Fibroblast of mammary gland (primary cell): ENCODE results near the gene TADA2B.
A peak's percentile ranks its signal among the peaks of the same experiment; 100 is the strongest.

Experiments used
- DNase-seq: peaks from one replicate; pipeline ENCODE4 v3.0.0-alpha.2; 2010; ENCODE audit warnings: low read depth
- H3K4me3 ChIP-seq: 2 replicates; pipeline ENCODE4 v1.5.1; 2011; ENCODE audit warnings: low read depth, mild to moderate bottlenecking, low read length, moderate library complexity; ENCODE audit not compliant: control insufficient read depth
- TF ChIP-seq, protein P1 (sequence below): conservative IDR thresholded peaks from 2 replicates; pipeline ENCODE4 v1.5.1; 2011; ENCODE audit warnings: low read depth, low read length, inconsistent platforms; ENCODE audit not compliant: control insufficient read depth, insufficient read depth

Gene TADA2B

DNA sequence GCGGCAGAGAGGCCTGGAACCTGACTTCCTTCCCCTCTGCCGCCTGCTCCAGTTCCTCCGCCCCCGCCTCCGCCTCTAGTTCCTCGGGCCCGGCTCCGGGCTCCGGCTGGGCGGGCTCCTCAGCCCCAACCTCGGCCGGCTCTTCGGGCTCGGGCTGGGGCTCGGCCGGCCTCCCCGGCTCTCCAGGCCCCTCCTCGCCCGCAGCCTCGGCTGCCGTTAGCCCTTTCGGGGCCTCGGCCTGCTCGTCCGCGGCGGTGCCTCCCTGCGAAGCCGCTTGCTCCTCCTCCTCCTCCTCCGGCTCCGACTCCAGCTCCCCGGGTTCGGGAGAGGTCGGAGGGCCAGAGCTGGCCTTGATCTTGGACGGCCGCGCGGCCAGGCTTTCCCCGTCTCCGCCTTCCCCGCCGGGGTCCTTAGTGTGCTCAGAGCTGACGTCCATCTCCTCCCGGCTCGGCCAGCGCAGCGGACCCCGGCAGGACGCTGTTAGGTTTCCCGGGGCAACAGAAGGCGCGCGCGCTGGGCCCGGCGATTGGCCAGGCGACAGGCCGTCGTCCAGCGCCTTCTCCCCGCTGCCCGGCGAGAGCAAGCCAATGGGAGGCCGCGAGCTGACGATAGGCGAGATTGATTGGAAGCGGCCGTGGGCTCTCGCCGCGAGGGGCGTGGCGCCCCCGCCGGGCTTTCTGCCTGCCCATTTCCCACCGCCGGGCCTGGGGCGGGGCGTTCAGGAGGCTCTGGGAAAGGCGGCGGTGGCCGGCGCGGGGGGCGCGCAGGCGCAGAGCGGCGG is 479 bp upstream of the TADA2B start:
- H3K4me3 ChIP-seq, result peak overlapping the region; percentile 67
- TF ChIP-seq, protein P1, sequence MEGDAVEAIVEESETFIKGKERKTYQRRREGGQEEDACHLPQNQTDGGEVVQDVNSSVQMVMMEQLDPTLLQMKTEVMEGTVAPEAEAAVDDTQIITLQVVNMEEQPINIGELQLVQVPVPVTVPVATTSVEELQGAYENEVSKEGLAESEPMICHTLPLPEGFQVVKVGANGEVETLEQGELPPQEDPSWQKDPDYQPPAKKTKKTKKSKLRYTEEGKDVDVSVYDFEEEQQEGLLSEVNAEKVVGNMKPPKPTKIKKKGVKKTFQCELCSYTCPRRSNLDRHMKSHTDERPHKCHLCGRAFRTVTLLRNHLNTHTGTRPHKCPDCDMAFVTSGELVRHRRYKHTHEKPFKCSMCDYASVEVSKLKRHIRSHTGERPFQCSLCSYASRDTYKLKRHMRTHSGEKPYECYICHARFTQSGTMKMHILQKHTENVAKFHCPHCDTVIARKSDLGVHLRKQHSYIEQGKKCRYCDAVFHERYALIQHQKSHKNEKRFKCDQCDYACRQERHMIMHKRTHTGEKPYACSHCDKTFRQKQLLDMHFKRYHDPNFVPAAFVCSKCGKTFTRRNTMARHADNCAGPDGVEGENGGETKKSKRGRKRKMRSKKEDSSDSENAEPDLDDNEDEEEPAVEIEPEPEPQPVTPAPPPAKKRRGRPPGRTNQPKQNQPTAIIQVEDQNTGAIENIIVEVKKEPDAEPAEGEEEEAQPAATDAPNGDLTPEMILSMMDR, result no peak
- peak; percentile 95 for DNase-seq

DNA sequence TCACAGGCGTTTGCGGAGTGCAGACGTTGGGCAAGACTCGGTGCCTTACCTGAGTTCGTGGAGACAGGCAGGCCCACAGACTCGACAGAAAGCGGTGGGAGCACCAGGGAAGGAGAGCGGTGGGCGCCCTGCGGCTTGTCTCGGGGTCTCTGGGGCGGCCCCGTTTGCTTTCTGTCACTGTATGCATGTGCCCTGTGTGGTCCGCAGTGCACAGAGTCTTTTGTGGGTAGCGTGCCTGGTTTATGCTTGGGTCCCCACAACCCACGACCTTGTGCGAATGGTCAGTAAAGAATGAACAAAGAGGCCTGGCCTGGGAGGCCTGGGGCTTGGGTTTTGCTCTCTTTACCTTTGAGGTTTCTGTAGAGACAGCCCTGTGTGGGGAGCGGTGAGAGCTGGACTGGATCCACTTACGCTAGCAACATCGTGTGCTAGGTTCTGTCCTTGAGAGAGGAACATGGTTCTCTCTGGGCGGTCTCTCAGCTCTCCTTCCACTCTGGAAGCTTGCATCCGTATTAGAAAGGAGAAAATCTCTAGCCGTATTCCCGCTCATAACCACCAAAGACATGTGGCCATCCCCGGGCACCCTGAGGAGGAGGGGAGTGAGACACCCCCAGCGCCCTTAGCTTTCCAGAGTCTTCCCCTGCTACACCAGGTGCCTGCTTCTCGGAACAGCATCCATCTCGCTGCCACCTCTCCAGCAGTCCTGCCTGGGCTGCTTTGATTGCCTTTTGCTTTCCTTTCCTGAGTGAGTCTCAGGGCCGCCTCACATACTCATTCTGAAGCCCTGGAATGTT is 1.2 kb downstream of the TADA2B start:
- TF ChIP-seq, protein P1, result no peak
- H3K4me3 ChIP-seq, result peak overlapping the region; percentile 78
- peak; percentile 12 for DNase-seq

GRCh38 chr4:7045553-7045952 is 2.4 kb downstream of the TADA2B start:
- no peak overlapping the region for H3K4me3 ChIP-seq

DNA sequence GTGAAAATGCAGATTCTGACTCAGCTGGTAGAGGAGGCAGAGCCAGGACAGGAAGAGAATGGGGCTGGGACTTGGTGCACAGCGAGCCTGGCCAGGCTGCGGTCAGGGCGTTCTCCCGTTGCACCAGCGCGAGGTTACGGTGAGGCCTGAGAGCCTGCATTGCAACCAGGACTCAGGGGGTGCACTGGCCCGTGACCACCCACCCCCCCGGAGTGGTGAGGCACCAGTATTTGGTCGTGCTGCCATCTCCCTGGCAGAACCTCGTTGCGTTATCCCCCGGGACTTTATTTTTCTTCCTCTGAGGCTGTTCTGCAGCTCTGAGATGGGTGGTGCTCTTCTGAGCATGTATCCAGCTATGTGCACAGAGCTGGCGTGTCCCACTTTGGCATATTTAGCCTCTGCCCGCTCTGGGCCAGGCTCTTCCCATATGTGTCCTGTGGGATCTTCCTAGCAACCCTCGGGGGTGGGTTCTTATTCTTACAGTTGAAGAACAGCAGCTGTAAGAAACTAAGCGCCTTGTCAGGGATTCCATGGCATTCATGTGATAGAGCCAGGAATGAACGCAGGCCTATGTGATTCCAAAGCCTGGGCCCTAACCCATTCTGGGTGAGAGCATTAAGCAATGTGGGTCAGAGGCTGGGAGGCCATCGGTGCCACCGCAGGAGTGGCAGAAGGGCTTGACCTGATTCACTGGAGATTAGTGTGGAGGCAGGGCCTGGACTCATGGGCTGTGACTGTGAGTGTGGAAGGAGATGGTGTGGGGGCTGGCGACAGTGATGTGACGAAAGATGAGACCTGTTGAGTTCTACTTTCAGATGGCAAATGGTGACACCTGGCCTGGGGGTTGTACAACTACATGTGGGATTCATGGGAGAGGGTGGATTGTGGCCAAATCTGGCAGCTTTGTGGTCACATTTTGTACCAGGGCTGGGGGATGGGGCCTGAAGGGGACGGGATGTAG is 3.1 kb downstream of the TADA2B start:
- no peak overlapping the region for H3K4me3 ChIP-seq
- no peak for DNase-seq
- TF ChIP-seq, protein P1, result no peak

More at GRCh38 chr4:7045553-7045952, 2.4 kb downstream of the TADA2B start:
- TF ChIP-seq, protein P1, result no peak
- DNase-seq, result no peak

DNA sequence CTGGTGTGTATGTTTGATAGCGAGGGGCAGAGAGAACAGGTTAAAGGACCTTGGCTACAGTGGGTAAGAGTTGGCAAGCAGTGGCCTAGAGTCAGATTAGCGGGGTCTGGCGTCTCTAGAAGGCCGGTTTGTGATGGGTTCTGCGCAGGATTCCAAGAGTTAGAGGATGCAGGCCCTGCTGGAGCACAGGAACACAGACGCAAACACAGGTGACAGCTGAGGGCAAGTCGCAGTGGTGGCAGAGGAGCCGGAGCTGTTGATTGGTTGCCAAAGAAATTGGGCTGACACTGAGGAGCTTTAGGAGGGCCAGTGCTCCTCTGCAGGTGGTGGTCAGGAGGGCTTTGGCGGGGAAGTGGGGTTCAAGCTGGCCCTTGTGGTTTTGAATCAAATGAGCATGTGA is 3.8 kb downstream of the TADA2B start:
- no peak overlapping the region for H3K4me3 ChIP-seq
- DNase-seq, result no peak
- TF ChIP-seq, protein P1, result no peak

GRCh38 chr4:7048642-7049041 is 5.5 kb downstream of the TADA2B start:
- H3K4me3 ChIP-seq, result no peak overlapping the region
- TF ChIP-seq, protein P1, result no peak
- no peak for DNase-seq
